ENCODE results near the gene RAPGEF2. TPM values are rescaled to one million over a fixed set of nuclear protein-coding genes. Genes with fewer than 3 reads are reported as not detected.
A peak's percentile ranks its signal among the peaks of the same experiment; 100 is the strongest.
"Not testable (repeated sequence)": the region's sequence is repeated elsewhere in the genome, so short reads cannot be mapped to it uniquely, and the experiment has no call there.

The RAPGEF2 gene
- total and polyA plus RNA-seq, 2 experiments from 2014 or later, result 10.2 to 63.1 TPM

DNA sequence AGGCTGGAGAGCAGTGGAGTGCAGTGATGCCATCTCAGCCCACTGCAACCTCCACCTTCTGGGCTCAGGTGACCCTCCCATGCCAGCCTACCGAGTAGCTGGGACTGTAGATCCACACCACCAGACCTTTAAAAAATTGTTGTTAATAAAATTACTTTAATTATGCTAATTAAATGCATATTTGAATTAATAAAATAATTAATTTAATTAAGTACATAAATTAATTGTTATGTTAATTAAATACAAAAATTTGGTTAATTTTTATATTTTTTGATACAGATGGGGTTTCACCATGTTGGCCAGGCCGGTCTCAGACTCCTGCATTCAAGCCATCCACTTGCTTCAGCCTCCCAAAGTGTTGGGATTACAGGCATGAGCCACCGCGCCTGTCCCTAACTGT lies 12.6 kb upstream of the RAPGEF2 start:
- H3K27me3 ChIP-seq (ENCODE audit: insufficient read depth), result no peaks in the 10 kb centered on the region
- no peak overlapping the region for H3K4me3 ChIP-seq
- H3K27ac ChIP-seq (ENCODE audit: low read depth), result no peak overlapping the region
- Mint-ChIP-seq H3K4me3 (no peak overlapping the region), H3K27me3 (ENCODE audit: insufficient read depth, low read depth, poor library complexity) (peaks cover 4% of the 10 kb centered on the region), H3K4me1 (no peaks in the 10 kb centered on the region), H3K36me3 (ENCODE audit: low read depth) (no peaks in the 10 kb centered on the region), H3K9me3 (no peaks in the 10 kb centered on the region), H3K27ac (no peak overlapping the region)
- no peaks in the 10 kb centered on the region for H3K4me1 ChIP-seq (ENCODE audit: insufficient read depth)
- no peaks in the 10 kb centered on the region for H4K20me1 ChIP-seq (replicated peaks; ENCODE audit: insufficient read depth)
- H3K79me2 ChIP-seq (replicated peaks; ENCODE audit: insufficient read depth), result no peaks in the 10 kb centered on the region
- H3F3A ChIP-seq (replicated peaks; ENCODE audit: low read depth), result no peaks in the 10 kb centered on the region
- TF ChIP-seq NANOG (IDR thresholded peaks at IDR 0.05; ENCODE audit: borderline replicate concordance), result no peak
- TF ChIP-seq EZH2 (IDR thresholded peaks at IDR 0.05; ENCODE audit: low read depth, unreplicated experiment), result no peak
- no peak for TF ChIP-seq ZNF331 (CRISPR knock-in tag; IDR thresholded peaks at IDR 0.05; ENCODE audit: low read depth)
- TF ChIP-seq, protein P1, sequence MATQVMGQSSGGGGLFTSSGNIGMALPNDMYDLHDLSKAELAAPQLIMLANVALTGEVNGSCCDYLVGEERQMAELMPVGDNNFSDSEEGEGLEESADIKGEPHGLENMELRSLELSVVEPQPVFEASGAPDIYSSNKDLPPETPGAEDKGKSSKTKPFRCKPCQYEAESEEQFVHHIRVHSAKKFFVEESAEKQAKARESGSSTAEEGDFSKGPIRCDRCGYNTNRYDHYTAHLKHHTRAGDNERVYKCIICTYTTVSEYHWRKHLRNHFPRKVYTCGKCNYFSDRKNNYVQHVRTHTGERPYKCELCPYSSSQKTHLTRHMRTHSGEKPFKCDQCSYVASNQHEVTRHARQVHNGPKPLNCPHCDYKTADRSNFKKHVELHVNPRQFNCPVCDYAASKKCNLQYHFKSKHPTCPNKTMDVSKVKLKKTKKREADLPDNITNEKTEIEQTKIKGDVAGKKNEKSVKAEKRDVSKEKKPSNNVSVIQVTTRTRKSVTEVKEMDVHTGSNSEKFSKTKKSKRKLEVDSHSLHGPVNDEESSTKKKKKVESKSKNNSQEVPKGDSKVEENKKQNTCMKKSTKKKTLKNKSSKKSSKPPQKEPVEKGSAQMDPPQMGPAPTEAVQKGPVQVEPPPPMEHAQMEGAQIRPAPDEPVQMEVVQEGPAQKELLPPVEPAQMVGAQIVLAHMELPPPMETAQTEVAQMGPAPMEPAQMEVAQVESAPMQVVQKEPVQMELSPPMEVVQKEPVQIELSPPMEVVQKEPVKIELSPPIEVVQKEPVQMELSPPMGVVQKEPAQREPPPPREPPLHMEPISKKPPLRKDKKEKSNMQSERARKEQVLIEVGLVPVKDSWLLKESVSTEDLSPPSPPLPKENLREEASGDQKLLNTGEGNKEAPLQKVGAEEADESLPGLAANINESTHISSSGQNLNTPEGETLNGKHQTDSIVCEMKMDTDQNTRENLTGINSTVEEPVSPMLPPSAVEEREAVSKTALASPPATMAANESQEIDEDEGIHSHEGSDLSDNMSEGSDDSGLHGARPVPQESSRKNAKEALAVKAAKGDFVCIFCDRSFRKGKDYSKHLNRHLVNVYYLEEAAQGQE (IDR thresholded peaks at IDR 0.05; ENCODE audit: unreplicated experiment), result no peak
- no peak for TF ChIP-seq CREB1 (CRISPR knock-in tag; IDR thresholded peaks at IDR 0.05; ENCODE audit: low read depth)
- no peak for DNase-seq (ENCODE audit: low spot score)
- no peak overlapping the region for H3K4me2 ChIP-seq
- ATAC-seq, result no peak
- H3K9me2 ChIP-seq (ENCODE audit: insufficient read depth), result no peaks in the 10 kb centered on the region
- no peaks in the 10 kb centered on the region for H3K36me3 ChIP-seq (ENCODE audit: insufficient read depth)
- no peak overlapping the region for H2AFZ ChIP-seq

DNA sequence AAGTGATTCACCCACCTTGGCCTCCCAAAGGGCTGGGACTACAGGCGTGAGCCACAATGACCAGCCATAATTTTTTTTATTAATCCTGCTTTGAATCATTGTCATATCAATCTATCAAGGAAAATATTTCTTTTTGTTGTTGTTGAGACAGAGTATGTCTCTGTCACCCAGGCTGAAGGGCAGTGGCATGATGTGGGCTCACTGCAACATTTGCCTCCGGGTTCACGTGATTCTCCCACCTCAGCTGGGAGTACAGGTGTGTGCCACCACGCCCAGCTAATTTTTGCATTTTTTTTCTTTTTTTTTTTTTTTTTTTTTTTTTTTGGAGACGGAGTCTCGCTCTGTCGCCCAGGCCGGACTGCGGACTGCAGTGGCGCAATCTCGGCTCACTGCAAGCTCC lies 8.7 kb upstream of the RAPGEF2 start:
- H3K27me3 Mint-ChIP-seq (ENCODE audit: insufficient read depth, low read depth, poor library complexity); H3K4me3 Mint-ChIP-seq; H3K4me2 ChIP-seq; H3K27ac ChIP-seq (ENCODE audit: low read depth); H3K36me3 Mint-ChIP-seq (ENCODE audit: low read depth); H3K9me2 ChIP-seq (ENCODE audit: insufficient read depth); H3K79me2 ChIP-seq (replicated peaks; ENCODE audit: insufficient read depth); H3K27ac Mint-ChIP-seq; H3F3A ChIP-seq (replicated peaks; ENCODE audit: low read depth); ATAC-seq; H3K36me3 ChIP-seq (ENCODE audit: insufficient read depth); H3K9me3 Mint-ChIP-seq; H2AFZ ChIP-seq; H3K4me3 ChIP-seq; H4K20me1 ChIP-seq (replicated peaks; ENCODE audit: insufficient read depth); H3K27me3 ChIP-seq (ENCODE audit: insufficient read depth); DNase-seq (ENCODE audit: low spot score): not testable (repeated sequence)
- H3K4me1 Mint-ChIP-seq, result peaks cover 25% of the 10 kb centered on the region
- H3K4me1 ChIP-seq (ENCODE audit: insufficient read depth), result peaks cover 23% of the 10 kb centered on the region

DNA sequence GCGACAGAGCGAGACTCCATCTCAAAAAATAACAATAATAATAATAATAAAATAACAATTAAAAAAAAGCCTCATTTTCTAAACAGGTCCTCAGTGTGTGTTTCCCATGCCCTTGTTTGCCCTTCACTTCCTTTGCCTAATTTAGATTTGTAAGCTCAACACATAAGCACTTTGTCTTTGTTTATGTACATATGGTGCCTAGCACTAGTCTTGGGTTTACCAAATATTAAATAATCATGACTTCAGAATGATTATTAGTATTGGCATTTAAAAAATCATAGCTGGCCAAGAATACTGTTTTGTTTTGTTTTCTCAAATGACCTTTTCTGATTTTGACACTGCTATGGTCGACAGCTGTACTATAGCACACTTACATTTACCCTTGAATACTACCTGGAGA lies 6.4 kb upstream of the RAPGEF2 start:
- no peaks in the 10 kb centered on the region for H3K9me2 ChIP-seq (ENCODE audit: insufficient read depth)
- Mint-ChIP-seq H3K4me1 (peaks cover 30% of the 10 kb centered on the region), H3K9me3 (no peaks in the 10 kb centered on the region), H3K27me3 (ENCODE audit: insufficient read depth, low read depth, poor library complexity) (peaks cover 4% of the 10 kb centered on the region), H3K36me3 (ENCODE audit: low read depth) (no peaks in the 10 kb centered on the region), H3K4me3 (no peak overlapping the region), H3K27ac (no peak overlapping the region)
- no peak for DNase-seq (ENCODE audit: low spot score)
- no peak overlapping the region for H3K4me3 ChIP-seq
- no peak for ATAC-seq
- H3K79me2 ChIP-seq (replicated peaks; ENCODE audit: insufficient read depth), result no peaks in the 10 kb centered on the region
- H4K20me1 ChIP-seq (replicated peaks; ENCODE audit: insufficient read depth), result no peaks in the 10 kb centered on the region
- H3K27me3 ChIP-seq (ENCODE audit: insufficient read depth), result peaks cover 9% of the 10 kb centered on the region
- no peak overlapping the region for H3K27ac ChIP-seq (ENCODE audit: low read depth)
- H3K36me3 ChIP-seq (ENCODE audit: insufficient read depth), result no peaks in the 10 kb centered on the region
- H2AFZ ChIP-seq, result no peak overlapping the region
- peaks cover 24% of the 10 kb centered on the region for H3K4me1 ChIP-seq (ENCODE audit: insufficient read depth)
- peak overlapping the region; percentile 12 for H3K4me2 ChIP-seq
- H3F3A ChIP-seq (replicated peaks; ENCODE audit: low read depth), result no peaks in the 10 kb centered on the region
- TF ChIP-seq EZH2 (IDR thresholded peaks at IDR 0.05; ENCODE audit: low read depth, unreplicated experiment) (no peak), POLR2AphosphoS5 (IDR thresholded peaks at IDR 0.05; ENCODE audit: low read depth) (no peak)
- TF ChIP-seq, protein P2, sequence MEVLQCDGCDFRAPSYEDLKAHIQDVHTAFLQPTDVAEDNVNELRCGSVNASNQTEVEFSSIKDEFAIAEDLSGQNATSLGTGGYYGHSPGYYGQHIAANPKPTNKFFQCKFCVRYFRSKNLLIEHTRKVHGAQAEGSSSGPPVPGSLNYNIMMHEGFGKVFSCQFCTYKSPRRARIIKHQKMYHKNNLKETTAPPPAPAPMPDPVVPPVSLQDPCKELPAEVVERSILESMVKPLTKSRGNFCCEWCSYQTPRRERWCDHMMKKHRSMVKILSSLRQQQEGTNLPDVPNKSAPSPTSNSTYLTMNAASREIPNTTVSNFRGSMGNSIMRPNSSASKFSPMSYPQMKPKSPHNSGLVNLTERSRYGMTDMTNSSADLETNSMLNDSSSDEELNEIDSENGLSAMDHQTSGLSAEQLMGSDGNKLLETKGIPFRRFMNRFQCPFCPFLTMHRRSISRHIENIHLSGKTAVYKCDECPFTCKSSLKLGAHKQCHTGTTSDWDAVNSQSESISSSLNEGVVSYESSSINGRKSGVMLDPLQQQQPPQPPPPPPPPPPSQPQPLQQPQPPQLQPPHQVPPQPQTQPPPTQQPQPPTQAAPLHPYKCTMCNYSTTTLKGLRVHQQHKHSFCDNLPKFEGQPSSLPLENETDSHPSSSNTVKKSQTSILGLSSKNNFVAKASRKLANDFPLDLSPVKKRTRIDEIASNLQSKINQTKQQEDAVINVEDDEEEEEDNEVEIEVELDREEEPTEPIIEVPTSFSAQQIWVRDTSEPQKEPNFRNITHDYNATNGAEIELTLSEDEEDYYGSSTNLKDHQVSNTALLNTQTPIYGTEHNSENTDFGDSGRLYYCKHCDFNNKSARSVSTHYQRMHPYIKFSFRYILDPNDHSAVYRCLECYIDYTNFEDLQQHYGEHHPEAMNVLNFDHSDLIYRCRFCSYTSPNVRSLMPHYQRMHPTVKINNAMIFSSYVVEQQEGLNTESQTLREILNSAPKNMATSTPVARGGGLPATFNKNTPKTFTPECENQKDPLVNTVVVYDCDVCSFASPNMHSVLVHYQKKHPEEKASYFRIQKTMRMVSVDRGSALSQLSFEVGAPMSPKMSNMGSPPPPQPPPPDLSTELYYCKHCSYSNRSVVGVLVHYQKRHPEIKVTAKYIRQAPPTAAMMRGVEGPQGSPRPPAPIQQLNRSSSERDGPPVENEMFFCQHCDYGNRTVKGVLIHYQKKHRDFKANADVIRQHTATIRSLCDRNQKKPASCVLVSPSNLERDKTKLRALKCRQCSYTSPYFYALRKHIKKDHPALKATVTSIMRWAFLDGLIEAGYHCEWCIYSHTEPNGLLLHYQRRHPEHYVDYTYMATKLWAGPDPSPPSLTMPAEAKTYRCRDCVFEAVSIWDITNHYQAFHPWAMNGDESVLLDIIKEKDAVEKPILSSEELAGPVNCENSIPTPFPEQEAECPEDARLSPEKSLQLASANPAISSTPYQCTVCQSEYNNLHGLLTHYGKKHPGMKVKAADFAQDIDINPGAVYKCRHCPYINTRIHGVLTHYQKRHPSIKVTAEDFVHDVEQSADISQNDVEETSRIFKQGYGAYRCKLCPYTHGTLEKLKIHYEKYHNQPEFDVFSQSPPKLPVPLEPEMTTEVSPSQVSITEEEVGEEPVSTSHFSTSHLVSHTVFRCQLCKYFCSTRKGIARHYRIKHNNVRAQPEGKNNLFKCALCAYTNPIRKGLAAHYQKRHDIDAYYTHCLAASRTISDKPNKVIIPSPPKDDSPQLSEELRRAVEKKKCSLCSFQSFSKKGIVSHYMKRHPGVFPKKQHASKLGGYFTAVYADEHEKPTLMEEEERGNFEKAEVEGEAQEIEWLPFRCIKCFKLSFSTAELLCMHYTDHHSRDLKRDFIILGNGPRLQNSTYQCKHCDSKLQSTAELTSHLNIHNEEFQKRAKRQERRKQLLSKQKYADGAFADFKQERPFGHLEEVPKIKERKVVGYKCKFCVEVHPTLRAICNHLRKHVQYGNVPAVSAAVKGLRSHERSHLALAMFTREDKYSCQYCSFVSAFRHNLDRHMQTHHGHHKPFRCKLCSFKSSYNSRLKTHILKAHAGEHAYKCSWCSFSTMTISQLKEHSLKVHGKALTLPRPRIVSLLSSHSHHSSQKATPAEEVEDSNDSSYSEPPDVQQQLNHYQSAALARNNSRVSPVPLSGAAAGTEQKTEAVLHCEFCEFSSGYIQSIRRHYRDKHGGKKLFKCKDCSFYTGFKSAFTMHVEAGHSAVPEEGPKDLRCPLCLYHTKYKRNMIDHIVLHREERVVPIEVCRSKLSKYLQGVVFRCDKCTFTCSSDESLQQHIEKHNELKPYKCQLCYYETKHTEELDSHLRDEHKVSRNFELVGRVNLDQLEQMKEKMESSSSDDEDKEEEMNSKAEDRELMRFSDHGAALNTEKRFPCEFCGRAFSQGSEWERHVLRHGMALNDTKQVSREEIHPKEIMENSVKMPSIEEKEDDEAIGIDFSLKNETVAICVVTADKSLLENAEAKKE (CRISPR knock-in tag; IDR thresholded peaks at IDR 0.05), result no peak
